HAP-1 (cell line): ENCODE results near the gene CD9.

Experiments
- DNase-seq, 2 experiments: peaks; one replicate each; pipeline ENCODE4 v3.0.0-alpha.2; 2016 to 2020; ENCODE audit warnings: low spot score in 2 of 2
- H3K27me3 ChIP-seq: fragments of 250-450 bp; sonication (Bioruptor Pico); 2 replicates; pipeline ENCODE4 v1.5.1; 2020; ENCODE audit warnings: low read depth, mild to moderate bottlenecking, moderate library complexity
- H3K36me3 ChIP-seq: fragments of 250-450 bp; sonication (Bioruptor Pico); replicated peaks from 2 replicates; pipeline ENCODE4 v1.5.1; 2020; ENCODE audit warnings: mild to moderate bottlenecking
- H3K4me1 ChIP-seq: fragments of 250-450 bp; sonication (Bioruptor Pico); 2 replicates; pipeline ENCODE4 v1.5.1; 2020; ENCODE audit warnings: mild to moderate bottlenecking
- H3K4me3 ChIP-seq: fragments of 250-450 bp; sonication (Bioruptor Pico); 2 replicates; pipeline ENCODE4 v1.5.1; 2020; ENCODE audit warnings: mild to moderate bottlenecking, moderate library complexity
- H3K9me3 ChIP-seq: fragments of 250-450 bp; sonication (Bioruptor Pico); 2 replicates; pipeline ENCODE4 v1.5.1; 2020; ENCODE audit warnings: mild to moderate bottlenecking, moderate library complexity
- in situ Hi-C: fragments of 300-500 bp; cut with MboI; formaldehyde crosslinking; loops from 3 replicates; pipeline ENCODE4 v1.14.3; 2020; ENCODE audit warnings: low sequenced_read_pairs, inconsistent platforms, mixed read lengths

The CD9 gene

GRCh38 chr12:6211421-6211869 is 11.2 kb downstream of the CD9 start:
- in situ Hi-C loops = no loop called here
- H3K27me3 ChIP-seq = no peaks in the 10 kb centered on the region

GRCh38 chr12:6212086-6212485 is 11.9 kb downstream of the CD9 start:
- no peak for DNase-seq
- Histone ChIP-seq H3K36me3 (no peaks in the 10 kb centered on the region; the same call in 1 of the 2 replicates), H3K27me3 (no peaks in the 10 kb centered on the region), H3K9me3 (no peaks in the 10 kb centered on the region), H3K4me1 (peaks cover 5% of the 10 kb centered on the region), H3K4me3 (no peak overlapping the region)
- in situ Hi-C loops = no loop called here

More at GRCh38 chr12:6211421-6211869, 11.2 kb downstream of the CD9 start:
- Histone ChIP-seq H3K36me3 (no peaks in the 10 kb centered on the region; the same call in 1 of the 2 replicates), H3K4me3 (no peak overlapping the region), H3K9me3 (no peaks in the 10 kb centered on the region), H3K4me1 (peaks cover 5% of the 10 kb centered on the region)
- no peak for DNase-seq

GRCh38 chr12:6213969-6214368 is 13.8 kb downstream of the CD9 start:
- Histone ChIP-seq H3K27me3 (no peaks in the 10 kb centered on the region), H3K4me3 (no peak overlapping the region), H3K4me1 (peaks cover 5% of the 10 kb centered on the region), H3K36me3 (no peaks in the 10 kb centered on the region; the same call in 1 of the 2 replicates), H3K9me3 (no peaks in the 10 kb centered on the region)
- in situ Hi-C loops = no loop called here
- no peak for DNase-seq

GRCh38 chr12:6214633-6215032 is 14.4 kb downstream of the CD9 start:
- no peak overlapping the region for H3K4me3 ChIP-seq
- in situ Hi-C loops = no loop called here
- H3K36me3 ChIP-seq = no peaks in the 10 kb centered on the region; the same call in 1 of the 2 replicates
- H3K9me3 ChIP-seq = no peaks in the 10 kb centered on the region
- no peaks in the 10 kb centered on the region for H3K27me3 ChIP-seq
- peaks cover 5% of the 10 kb centered on the region for H3K4me1 ChIP-seq
- DNase-seq = no peak

GRCh38 chr12:6215120-6215807 is 15.1 kb downstream of the CD9 start:
- Histone ChIP-seq H3K9me3 (no peaks in the 10 kb centered on the region), H3K27me3 (no peaks in the 10 kb centered on the region), H3K4me1 (peaks cover 5% of the 10 kb centered on the region), H3K4me3 (no peak overlapping the region), H3K36me3 (no peaks in the 10 kb centered on the region; the same call in 1 of the 2 replicates)
- peak in 1 of 2 experiments; percentile 29 for DNase-seq
- in situ Hi-C loops = no loop called here

GRCh38 chr12:6215932-6216494 is 15.8 kb downstream of the CD9 start:
- no peaks in the 10 kb centered on the region for H3K9me3 ChIP-seq
- H3K27me3 ChIP-seq = no peaks in the 10 kb centered on the region
- in situ Hi-C loops = no loop called here
- peaks cover 5% of the 10 kb centered on the region for H3K4me1 ChIP-seq
- DNase-seq = no peak
- no peaks in the 10 kb centered on the region; the same call in 1 of the 2 replicates for H3K36me3 ChIP-seq
- no peak overlapping the region for H3K4me3 ChIP-seq

DNA sequence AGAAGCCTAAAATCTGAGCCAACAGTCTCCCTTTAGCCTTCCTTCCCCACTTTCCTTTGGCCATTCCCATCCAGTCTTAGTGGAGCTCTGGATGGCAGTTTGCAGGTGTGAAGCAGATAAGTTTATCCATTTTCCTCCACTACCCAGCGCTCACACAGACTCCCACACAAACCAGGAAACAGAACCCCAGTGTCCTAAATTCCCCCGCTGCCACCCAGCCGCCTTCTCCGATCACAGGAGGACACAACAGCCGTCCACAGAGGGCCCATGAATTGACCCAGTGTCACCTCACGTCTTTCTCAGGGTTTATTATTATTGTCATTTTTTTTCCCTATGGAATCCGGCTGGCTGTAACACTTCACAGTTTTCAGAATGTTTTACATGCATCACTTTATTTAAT is 16.4 kb downstream of the CD9 start:
- no peaks in the 10 kb centered on the region for H3K27me3 ChIP-seq
- in situ Hi-C loops = no loop called here
- H3K9me3 ChIP-seq = no peaks in the 10 kb centered on the region
- peaks cover 5% of the 10 kb centered on the region for H3K4me1 ChIP-seq
- no peak for DNase-seq
- H3K4me3 ChIP-seq = no peak overlapping the region
- no peaks in the 10 kb centered on the region; the same call in 1 of the 2 replicates for H3K36me3 ChIP-seq

- no peak for DNase-seq
- H3K27me3 ChIP-seq = no peaks in the 10 kb centered on the region
- H3K4me1 ChIP-seq = peaks cover 5% of the 10 kb centered on the region
- no peak overlapping the region for H3K4me3 ChIP-seq
- no peaks in the 10 kb centered on the region for H3K9me3 ChIP-seq
- in situ Hi-C loops = no loop called here
- H3K36me3 ChIP-seq = no peaks in the 10 kb centered on the region
Measured at GRCh38 chr12:6218347-6218925, 18.2 kb downstream of the CD9 start.

DNA sequence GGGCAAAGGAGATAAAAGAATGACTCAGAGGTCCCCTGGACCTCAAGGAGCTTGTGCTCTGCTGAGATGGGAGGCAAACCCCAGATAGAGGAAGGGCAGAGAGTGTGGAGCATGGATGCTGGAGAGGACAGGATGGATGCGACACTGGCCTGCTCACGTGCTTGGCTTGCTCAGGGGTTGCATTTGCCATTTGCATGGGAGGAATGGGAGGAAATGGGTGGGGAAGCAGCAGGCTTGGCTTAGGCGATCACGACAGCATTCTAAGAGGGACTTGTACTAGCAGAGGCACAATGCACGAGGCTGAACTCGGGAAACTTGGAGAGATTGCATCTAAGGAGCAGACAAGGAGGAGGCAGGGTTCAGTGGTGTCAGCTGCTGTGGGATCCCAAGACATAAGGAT is 19.8 kb downstream of the CD9 start:
- Histone ChIP-seq H3K36me3 (peaks cover 7% of the 10 kb centered on the region), H3K4me3 (no peak overlapping the region), H3K9me3 (no peaks in the 10 kb centered on the region), H3K4me1 (peaks cover 1% of the 10 kb centered on the region), H3K27me3 (no peaks in the 10 kb centered on the region)
- DNase-seq = no peak
- in situ Hi-C loops = no loop called here

- Histone ChIP-seq H3K4me3 (no peak overlapping the region), H3K4me1 (no peaks in the 10 kb centered on the region), H3K9me3 (no peaks in the 10 kb centered on the region), H3K36me3 (peaks cover 17% of the 10 kb centered on the region), H3K27me3 (no peaks in the 10 kb centered on the region)
- in situ Hi-C loops = no loop called here
- DNase-seq = no peak
Measured at GRCh38 chr12:6221146-6221545, 20.9 kb downstream of the CD9 start.

- DNase-seq = no peak
- in situ Hi-C loops = no loop called here
- no peaks in the 10 kb centered on the region for H3K27me3 ChIP-seq
- no peaks in the 10 kb centered on the region for H3K9me3 ChIP-seq
- peaks cover 23% of the 10 kb centered on the region for H3K36me3 ChIP-seq
- no peaks in the 10 kb centered on the region for H3K4me1 ChIP-seq
- H3K4me3 ChIP-seq = no peak overlapping the region
Measured at GRCh38 chr12:6222078-6222654, 22.0 kb downstream of the CD9 start.

GRCh38 chr12:6223545-6223944 is 23.3 kb downstream of the CD9 start:
- H3K9me3 ChIP-seq = no peaks in the 10 kb centered on the region
- H3K4me3 ChIP-seq = no peak overlapping the region
- no peak for DNase-seq
- no peaks in the 10 kb centered on the region for H3K27me3 ChIP-seq
- peaks cover 33% of the 10 kb centered on the region for H3K36me3 ChIP-seq
- in situ Hi-C loops = no loop called here
- no peaks in the 10 kb centered on the region for H3K4me1 ChIP-seq

GRCh38 chr12:6224550-6224949 is 24.4 kb downstream of the CD9 start:
- peaks cover 37% of the 10 kb centered on the region for H3K36me3 ChIP-seq
- H3K4me3 ChIP-seq = no peak overlapping the region
- H3K27me3 ChIP-seq = no peaks in the 10 kb centered on the region
- no peaks in the 10 kb centered on the region for H3K4me1 ChIP-seq
- DNase-seq = no peak
- in situ Hi-C loops = no loop called here
- no peaks in the 10 kb centered on the region for H3K9me3 ChIP-seq

GRCh38 chr12:6225630-6226001 is 25.4 kb downstream of the CD9 start:
- Histone ChIP-seq H3K4me1 (no peaks in the 10 kb centered on the region), H3K36me3 (peaks cover 37% of the 10 kb centered on the region), H3K27me3 (no peaks in the 10 kb centered on the region), H3K4me3 (no peak overlapping the region), H3K9me3 (no peaks in the 10 kb centered on the region)
- in situ Hi-C loops = no loop called here
- DNase-seq = no peak
